OCI-LY7 (cell line): Measurements from ENCODE around the gene ASB18.

ENCODE experiments used
- CTCF ChIP-seq: fragments of 200-600 bp; sonication (generic); conservative IDR thresholded peaks from 2 replicates; pipeline ENCODE4 v1.5.1; 2014; ENCODE audit warnings: mild to moderate bottlenecking, antibody characterized with exemption, low read length, moderate library complexity, mixed read lengths
- EZH2phosphoT487 ChIP-seq: fragments of 200-600 bp; sonication (generic); IDR thresholded peaks from 2 replicates; pipeline ENCODE4 v1.6.1; 2018; ENCODE audit warnings: low read depth, borderline replicate concordance, mild to moderate bottlenecking, mixed run types, antibody characterized with exemption, low read length, moderate library complexity, mixed read lengths

- TF ChIP-seq CTCF (no peak), EZH2phosphoT487 (no peak)
Observed at GRCh38 chr2:236311286-236311685, 47.1 kb upstream of the ASB18 start.
